ENCODE results near the gene PLBD1.
A peak's percentile ranks its signal among the peaks of the same experiment; 100 is the strongest.

PLBD1 gene

GRCh38 chr12:14471497-14471896 lies 96.2 kb downstream of the PLBD1 start:
- H3F3A ChIP-seq (ENCODE audit: insufficient read depth), result no peaks in the 10 kb centered on the region
- no peak overlapping the region for H3K4me2 ChIP-seq (ENCODE audit: low read depth, low read length, poor library complexity, severe bottlenecking)
- H2AFZ ChIP-seq (ENCODE audit: low read depth, low read length, severe bottlenecking), result no peak overlapping the region
- peaks cover 5% of the 10 kb centered on the region; the same call in 1 of the 2 replicates for H3K9me3 ChIP-seq (ENCODE audit: insufficient read depth, low read length)
- H3K79me2 ChIP-seq (ENCODE audit: insufficient read depth, low read length), result no peaks in the 10 kb centered on the region
- peaks cover 78% of the 10 kb centered on the region for H3K36me3 ChIP-seq (ENCODE audit: low read length)
- no peaks in the 10 kb centered on the region for H3K27me3 ChIP-seq (ENCODE audit: low read length)
- no peak overlapping the region for H3K27ac ChIP-seq (ENCODE audit: low read depth, low read length)
- no peak overlapping the region for H3K9ac ChIP-seq (ENCODE audit: low read length)
- TF ChIP-seq CTCF (IDR thresholded peaks at IDR 0.05; ENCODE audit: insufficient read depth, low read length, poor library complexity, severe bottlenecking) (no peak), EZH2phosphoT487 (conservative IDR thresholded peaks at IDR 0.05; ENCODE audit: low read length) (no peak)
- H4K20me1 ChIP-seq (ENCODE audit: low read depth, low read length), result no peaks in the 10 kb centered on the region
- no peaks in the 10 kb centered on the region for H3K9me2 ChIP-seq (replicated peaks; ENCODE audit: insufficient read depth, low read length)
- H3K4me3 ChIP-seq (ENCODE audit: insufficient read depth, low read length, poor library complexity, severe bottlenecking), result no peak overlapping the region

- peaks cover 10% of the 10 kb centered on the region; the same call in 1 of the 2 replicates for H3F3A ChIP-seq (ENCODE audit: insufficient read depth)
- no peaks in the 10 kb centered on the region for H3K9me3 ChIP-seq (ENCODE audit: insufficient read depth, low read length)
- H3K4me2 ChIP-seq (ENCODE audit: low read depth, low read length, poor library complexity, severe bottlenecking), result no peak overlapping the region
- no peak overlapping the region for H3K27ac ChIP-seq (ENCODE audit: low read depth, low read length)
- no peak overlapping the region for H3K4me3 ChIP-seq (ENCODE audit: insufficient read depth, low read length, poor library complexity, severe bottlenecking)
- no peaks in the 10 kb centered on the region for H3K27me3 ChIP-seq (ENCODE audit: low read length)
- H3K79me2 ChIP-seq (ENCODE audit: insufficient read depth, low read length), result peaks cover 14% of the 10 kb centered on the region; the same call in 1 of the 2 replicates
- H3K9me2 ChIP-seq (replicated peaks; ENCODE audit: insufficient read depth, low read length), result no peaks in the 10 kb centered on the region
- H4K20me1 ChIP-seq (ENCODE audit: low read depth, low read length), result no peaks in the 10 kb centered on the region
- no peak overlapping the region for H3K9ac ChIP-seq (ENCODE audit: low read length)
- TF ChIP-seq CTCF (IDR thresholded peaks at IDR 0.05; ENCODE audit: insufficient read depth, low read length, poor library complexity, severe bottlenecking) (no peak), EZH2phosphoT487 (conservative IDR thresholded peaks at IDR 0.05; ENCODE audit: low read length) (no peak)
- H3K36me3 ChIP-seq (ENCODE audit: low read length), result peaks cover 27% of the 10 kb centered on the region; the same call in 1 of the 2 replicates
- no peak overlapping the region for H2AFZ ChIP-seq (ENCODE audit: low read depth, low read length, severe bottlenecking)
Measured at GRCh38 chr12:14460212-14460841, 107.4 kb downstream of the PLBD1 start.

GRCh38 chr12:14454098-14454907 lies 113.4 kb downstream of the PLBD1 start:
- no peaks in the 10 kb centered on the region for H4K20me1 ChIP-seq (ENCODE audit: low read depth, low read length)
- H3K27ac ChIP-seq (ENCODE audit: low read depth, low read length), result no peak overlapping the region
- H3K4me3 ChIP-seq (ENCODE audit: insufficient read depth, low read length, poor library complexity, severe bottlenecking), result no peak overlapping the region
- 0 out of 2 replicates have a peak, but pooled peaks cover 2% of the 10 kb centered on the region for H3F3A ChIP-seq (ENCODE audit: insufficient read depth)
- peaks cover 23% of the 10 kb centered on the region for H3K79me2 ChIP-seq (ENCODE audit: insufficient read depth, low read length)
- no peak overlapping the region for H3K9ac ChIP-seq (ENCODE audit: low read length)
- no peak overlapping the region for H3K4me2 ChIP-seq (ENCODE audit: low read depth, low read length, poor library complexity, severe bottlenecking)
- no peak for TF ChIP-seq EZH2phosphoT487 (conservative IDR thresholded peaks at IDR 0.05; ENCODE audit: low read length)
- TF ChIP-seq CTCF (IDR thresholded peaks at IDR 0.05; ENCODE audit: insufficient read depth, low read length, poor library complexity, severe bottlenecking), result peak; percentile 27
- H3K9me2 ChIP-seq (replicated peaks; ENCODE audit: insufficient read depth, low read length), result no peaks in the 10 kb centered on the region
- H2AFZ ChIP-seq (ENCODE audit: low read depth, low read length, severe bottlenecking), result no peak overlapping the region
- peaks cover 12% of the 10 kb centered on the region; the same call in 1 of the 2 replicates for H3K36me3 ChIP-seq (ENCODE audit: low read length)
- no peaks in the 10 kb centered on the region for H3K9me3 ChIP-seq (ENCODE audit: insufficient read depth, low read length)
- no peaks in the 10 kb centered on the region for H3K27me3 ChIP-seq (ENCODE audit: low read length)

Data from SU-DHL-6 (cell line).